HL-60 (cell line): ENCODE data around the gene CXCL8.

ENCODE experiments used
- DNase-seq, 2 experiments: peaks; one replicate each; pipeline ENCODE4 v3.0.0-alpha.2; 2010 to 2020; ENCODE audit warnings: low read depth in 1 of 2, low spot score in 1 of 2
- H3K27ac ChIP-seq: fragments of 250-450 bp; sonication (Bioruptor Pico); replicated peaks from 2 replicates; pipeline ENCODE4 v1.5.1; 2020; ENCODE audit warnings: mild to moderate bottlenecking, moderate library complexity
- H3K27me3 ChIP-seq: fragments of 250-450 bp; sonication (Bioruptor Pico); 2 replicates; pipeline ENCODE4 v1.5.1; 2021; ENCODE audit warnings: mild to moderate bottlenecking, moderate library complexity; ENCODE audit not compliant: insufficient read depth, poor library complexity, severe bottlenecking
- H3K4me3 ChIP-seq: replicated peaks from 2 replicates; pipeline ENCODE4 v1.5.1; 2011; ENCODE audit warnings: mild to moderate bottlenecking, control low read depth, low read length; ENCODE audit not compliant: insufficient read depth
- CTCF ChIP-seq: IDR thresholded peaks from one replicate; pipeline ENCODE4 v1.5.1; 2011; ENCODE audit warnings: low read length, control low read depth, inconsistent platforms; ENCODE audit not compliant: insufficient read depth
- GABPA ChIP-seq: IDR thresholded peaks from 2 replicates; pipeline ENCODE4 v1.6.1; 2012; ENCODE audit warnings: low read depth
- POLR2AphosphoS5 ChIP-seq: IDR thresholded peaks from 2 replicates; pipeline ENCODE4 v1.6.1; 2012; ENCODE audit warnings: low read depth
- SPI1 ChIP-seq: IDR thresholded peaks from 2 replicates; pipeline ENCODE4 v1.6.1; 2012; ENCODE audit warnings: low read depth, mild to moderate bottlenecking, borderline replicate concordance
- TF ChIP-seq, protein P1 (sequence below): IDR thresholded peaks from 2 replicates; pipeline ENCODE4 v1.6.1; 2012; ENCODE audit warnings: low read depth; ENCODE audit not compliant: insufficient replicate concordance

The CXCL8 gene

GRCh38 chr4:73753215-73753614, 12.8 kb downstream of the CXCL8 start:
- TF ChIP-seq SPI1: no peak
- TF ChIP-seq, protein P1, sequence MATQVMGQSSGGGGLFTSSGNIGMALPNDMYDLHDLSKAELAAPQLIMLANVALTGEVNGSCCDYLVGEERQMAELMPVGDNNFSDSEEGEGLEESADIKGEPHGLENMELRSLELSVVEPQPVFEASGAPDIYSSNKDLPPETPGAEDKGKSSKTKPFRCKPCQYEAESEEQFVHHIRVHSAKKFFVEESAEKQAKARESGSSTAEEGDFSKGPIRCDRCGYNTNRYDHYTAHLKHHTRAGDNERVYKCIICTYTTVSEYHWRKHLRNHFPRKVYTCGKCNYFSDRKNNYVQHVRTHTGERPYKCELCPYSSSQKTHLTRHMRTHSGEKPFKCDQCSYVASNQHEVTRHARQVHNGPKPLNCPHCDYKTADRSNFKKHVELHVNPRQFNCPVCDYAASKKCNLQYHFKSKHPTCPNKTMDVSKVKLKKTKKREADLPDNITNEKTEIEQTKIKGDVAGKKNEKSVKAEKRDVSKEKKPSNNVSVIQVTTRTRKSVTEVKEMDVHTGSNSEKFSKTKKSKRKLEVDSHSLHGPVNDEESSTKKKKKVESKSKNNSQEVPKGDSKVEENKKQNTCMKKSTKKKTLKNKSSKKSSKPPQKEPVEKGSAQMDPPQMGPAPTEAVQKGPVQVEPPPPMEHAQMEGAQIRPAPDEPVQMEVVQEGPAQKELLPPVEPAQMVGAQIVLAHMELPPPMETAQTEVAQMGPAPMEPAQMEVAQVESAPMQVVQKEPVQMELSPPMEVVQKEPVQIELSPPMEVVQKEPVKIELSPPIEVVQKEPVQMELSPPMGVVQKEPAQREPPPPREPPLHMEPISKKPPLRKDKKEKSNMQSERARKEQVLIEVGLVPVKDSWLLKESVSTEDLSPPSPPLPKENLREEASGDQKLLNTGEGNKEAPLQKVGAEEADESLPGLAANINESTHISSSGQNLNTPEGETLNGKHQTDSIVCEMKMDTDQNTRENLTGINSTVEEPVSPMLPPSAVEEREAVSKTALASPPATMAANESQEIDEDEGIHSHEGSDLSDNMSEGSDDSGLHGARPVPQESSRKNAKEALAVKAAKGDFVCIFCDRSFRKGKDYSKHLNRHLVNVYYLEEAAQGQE: no peak
- TF ChIP-seq GABPA: no peak
- no peak for TF ChIP-seq CTCF
- TF ChIP-seq POLR2AphosphoS5: no peak
- H3K4me3 ChIP-seq: no peak overlapping the region

DNA sequence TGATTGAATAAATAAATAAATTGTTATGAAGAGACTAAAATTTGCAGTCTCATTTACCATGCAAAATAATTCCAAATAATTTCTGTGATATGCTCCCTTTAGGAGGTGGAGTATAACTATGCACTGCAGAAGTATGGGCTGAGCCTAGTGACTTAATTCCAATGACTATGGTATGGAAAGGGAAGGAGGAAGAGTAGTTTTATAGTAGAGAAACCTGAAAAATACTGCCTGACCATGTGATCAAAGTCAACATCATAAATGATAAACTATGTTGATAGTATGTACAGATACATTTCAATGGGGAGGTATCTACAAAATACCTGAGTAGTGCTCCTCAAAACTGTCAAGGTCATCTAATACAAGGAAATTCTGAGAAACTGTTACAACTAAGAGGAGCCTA, 14.6 kb downstream of the CXCL8 start:
- TF ChIP-seq POLR2AphosphoS5: no peak
- TF ChIP-seq SPI1: no peak
- TF ChIP-seq, protein P1: no peak
- TF ChIP-seq CTCF: no peak
- no peak for TF ChIP-seq GABPA
- no peak overlapping the region for H3K4me3 ChIP-seq
- no peak for DNase-seq
- no peaks in the 10 kb centered on the region for H3K27me3 ChIP-seq
- H3K27ac ChIP-seq: no peak overlapping the region

More at GRCh38 chr4:73753215-73753614, 12.8 kb downstream of the CXCL8 start:
- no peaks in the 10 kb centered on the region for H3K27me3 ChIP-seq
- H3K27ac ChIP-seq: no peak overlapping the region
- no peak for DNase-seq

- no peaks in the 10 kb centered on the region for H3K27me3 ChIP-seq
- no peak for DNase-seq
- TF ChIP-seq POLR2AphosphoS5 (no peak), GABPA (no peak)
- H3K4me3 ChIP-seq: no peak overlapping the region
- no peak overlapping the region for H3K27ac ChIP-seq
These were observed 19.0 kb downstream of the CXCL8 start for GRCh38 chr4:73759357-73759756.

DNA sequence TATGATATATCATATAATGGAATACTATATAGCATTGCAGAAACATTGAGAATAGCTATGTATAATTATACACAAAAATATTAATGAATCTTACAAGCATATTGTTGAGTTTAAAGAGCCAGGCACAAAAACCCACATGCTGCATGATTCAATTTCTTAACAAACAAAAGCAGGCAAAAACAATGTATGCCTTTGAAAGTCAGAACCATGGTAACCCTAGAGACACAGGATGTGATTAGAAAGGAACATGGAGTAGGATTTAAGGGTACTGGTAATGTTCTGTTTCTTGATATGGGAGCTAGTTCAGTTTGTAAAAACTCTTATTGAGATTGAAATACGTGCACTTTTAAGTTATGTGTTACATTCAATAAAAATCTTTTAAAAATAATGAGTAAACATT, 21.5 kb downstream of the CXCL8 start:
- no peak for DNase-seq
- TF ChIP-seq, protein P1: no peak
- TF ChIP-seq SPI1: no peak
- H3K27ac ChIP-seq: peak overlapping the region; percentile 35
- H3K4me3 ChIP-seq: no peak overlapping the region
- no peaks in the 10 kb centered on the region for H3K27me3 ChIP-seq
